Inflammatory macrophage treated with lipopolysaccharide for 1 hour (primary cell): ENCODE results near the gene SOWAHC.
A peak's percentile ranks its signal among the peaks of the same experiment; 100 is the strongest.
"Not testable (repeated sequence)": the region's sequence is repeated elsewhere in the genome, so short reads cannot be mapped to it uniquely, and the experiment has no call there.

Experiments used
- DNase-seq, 2 donors: peaks; one replicate each; pipeline ENCODE4 v3.0.0-alpha.2; 2020 to 2022

The SOWAHC gene

DNA sequence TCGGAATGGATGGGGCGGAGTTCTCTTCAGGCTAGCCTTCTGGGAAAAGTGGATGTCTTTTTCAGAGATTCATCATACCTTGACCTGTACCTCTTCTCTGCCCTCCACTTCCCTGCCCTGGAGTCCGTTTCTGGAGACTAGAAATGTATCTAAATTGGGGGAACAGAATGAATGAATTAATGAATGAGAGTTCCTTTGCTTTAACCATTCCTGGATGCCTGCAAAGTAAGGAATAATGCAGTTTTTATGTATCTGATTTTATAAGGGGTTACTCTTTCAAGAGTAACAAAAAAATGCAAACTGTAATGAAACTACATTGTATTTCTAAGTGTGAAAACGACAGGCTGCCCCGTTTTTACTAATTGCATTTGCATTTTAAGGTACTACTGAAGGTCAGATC, 2.0 kb downstream of the SOWAHC start:
- no peak for DNase-seq

GRCh38 chr2:109619032-109619615, 5.0 kb downstream of the SOWAHC start:
- DNase-seq: no peak

DNA sequence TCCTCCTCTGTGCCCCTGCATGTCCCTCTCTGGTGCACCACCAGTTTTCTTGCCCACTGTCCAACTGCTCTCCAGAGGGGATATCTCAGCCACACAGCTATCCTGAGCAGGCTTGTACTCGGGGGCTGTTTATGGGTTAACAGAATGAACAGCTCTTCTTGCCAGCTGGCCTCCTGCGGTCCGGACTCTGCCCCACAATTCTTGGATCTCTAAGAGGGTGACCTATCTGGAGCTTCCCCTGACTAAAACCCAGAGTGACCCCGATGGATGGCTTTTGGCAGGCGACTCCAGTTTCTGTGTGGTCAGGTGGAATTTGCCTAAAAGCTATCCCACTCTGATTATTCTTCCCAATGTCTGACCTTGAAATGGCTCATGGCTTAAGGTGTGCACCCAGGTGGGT, 9.1 kb downstream of the SOWAHC start:
- DNase-seq: no peak

DNA sequence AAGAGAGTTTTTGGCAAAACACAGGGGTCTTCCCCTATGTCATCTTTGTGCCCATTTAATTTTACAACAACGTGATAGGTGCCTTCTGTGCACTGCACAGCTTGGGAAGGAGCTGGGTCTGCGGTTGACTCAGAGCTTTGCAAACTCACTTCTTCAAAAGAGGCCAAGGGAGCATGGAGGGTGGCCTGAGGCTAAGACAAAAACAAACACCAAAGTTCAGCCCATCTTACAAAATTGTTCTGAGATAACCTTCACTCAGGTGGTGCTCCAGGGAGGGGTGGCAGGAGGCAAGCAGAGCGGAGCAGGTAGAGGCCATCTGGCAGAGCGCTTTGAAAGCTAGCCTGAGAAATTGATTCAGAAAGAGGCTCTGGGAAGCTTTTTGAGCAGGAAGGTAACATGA, 9.8 kb downstream of the SOWAHC start:
- no peak for DNase-seq

DNA sequence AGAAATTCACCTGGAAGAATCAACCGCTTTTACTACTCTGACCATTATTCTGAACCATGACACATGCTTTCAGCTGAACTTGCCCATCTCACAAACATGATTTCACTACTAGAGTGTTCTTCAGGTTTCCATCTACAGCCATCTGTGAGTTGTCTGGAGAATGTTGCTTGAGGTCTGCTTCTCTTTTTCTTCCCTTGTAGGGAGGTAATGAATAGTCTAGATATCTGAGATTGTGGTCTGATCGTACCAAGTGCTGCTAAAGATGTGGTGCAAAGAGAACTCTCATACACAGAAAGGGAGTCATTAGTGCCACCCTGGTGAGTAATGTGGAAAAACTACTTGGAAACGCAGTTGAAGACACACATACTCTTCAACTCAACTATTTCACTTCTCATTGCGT, 10.2 kb downstream of the SOWAHC start:
- no peak for DNase-seq

GRCh38 chr2:109628321-109628720, 14.2 kb downstream of the SOWAHC start:
- DNase-seq: not testable (repeated sequence)

- DNase-seq: peak in 1 of 2 donors; percentile 29
These were observed 15.7 kb downstream of the SOWAHC start for GRCh38 chr2:109629867-109630266.

- no peak for DNase-seq
These were observed 16.6 kb downstream of the SOWAHC start for GRCh38 chr2:109630441-109631430.

- no peak for DNase-seq
These were observed 17.6 kb downstream of the SOWAHC start for GRCh38 chr2:109631741-109632140.

DNA sequence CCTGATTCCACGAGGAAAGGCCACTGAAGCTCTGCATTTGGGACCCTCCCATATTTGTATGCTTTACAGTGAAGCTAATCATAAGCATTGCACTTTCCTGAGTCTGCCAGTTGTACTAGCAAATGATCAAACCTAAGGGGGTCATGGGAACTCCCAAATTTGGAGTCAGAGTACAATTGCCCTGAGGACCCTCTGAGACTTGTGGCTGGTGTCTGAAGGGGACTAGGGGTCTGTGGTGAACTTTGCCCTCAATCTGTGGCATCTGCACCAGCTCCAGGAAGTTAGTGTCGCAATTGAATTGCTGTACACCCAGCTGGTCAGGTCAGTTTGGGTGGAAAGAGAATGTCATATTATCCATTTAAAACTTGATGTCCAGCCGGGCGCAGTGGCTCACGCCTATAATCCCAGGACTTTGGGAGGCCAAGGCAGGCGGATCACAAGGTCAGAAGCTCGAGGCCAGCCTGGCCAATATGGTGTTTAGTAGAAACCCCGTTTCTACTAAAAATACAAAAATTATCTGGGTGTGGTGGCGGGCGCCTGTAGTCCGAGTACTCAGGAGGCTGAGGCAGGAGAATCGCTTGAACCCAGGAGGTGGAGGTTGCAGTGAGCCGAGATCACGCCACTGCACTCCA, 18.1 kb downstream of the SOWAHC start:
- DNase-seq: no peak

DNA sequence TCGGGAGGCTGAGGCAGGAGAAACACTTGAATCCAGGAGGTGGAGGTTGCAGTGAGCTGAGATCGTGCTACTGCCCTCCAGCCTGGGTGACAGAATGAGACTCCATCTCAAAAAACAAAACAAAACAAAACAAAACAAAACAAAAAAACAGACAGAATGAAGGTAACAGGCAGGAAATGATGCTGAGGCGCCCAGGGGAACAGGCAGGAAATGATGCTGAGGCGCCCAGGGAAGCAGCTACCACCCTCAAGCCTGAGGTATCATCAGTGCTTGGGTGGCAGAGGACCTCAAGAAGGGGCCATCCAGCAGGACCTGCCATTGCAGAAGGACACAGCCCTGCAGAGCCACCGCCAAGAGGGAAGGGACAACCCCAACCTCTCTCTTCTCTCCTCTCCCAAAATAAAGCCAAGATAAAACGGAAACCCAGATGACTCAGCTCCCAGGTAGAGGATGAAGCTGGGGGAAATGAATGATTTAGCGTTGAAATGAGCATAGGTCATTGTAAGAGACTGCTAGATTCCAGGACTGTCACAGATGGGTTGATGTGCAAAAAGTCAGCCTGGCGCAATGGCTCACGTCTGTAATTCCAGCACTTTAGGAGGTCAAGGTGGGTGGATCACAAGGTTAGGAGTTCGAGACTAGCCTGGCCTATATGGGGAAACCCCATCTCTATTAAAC, 19.3 kb downstream of the SOWAHC start:
- no peak for DNase-seq

DNA sequence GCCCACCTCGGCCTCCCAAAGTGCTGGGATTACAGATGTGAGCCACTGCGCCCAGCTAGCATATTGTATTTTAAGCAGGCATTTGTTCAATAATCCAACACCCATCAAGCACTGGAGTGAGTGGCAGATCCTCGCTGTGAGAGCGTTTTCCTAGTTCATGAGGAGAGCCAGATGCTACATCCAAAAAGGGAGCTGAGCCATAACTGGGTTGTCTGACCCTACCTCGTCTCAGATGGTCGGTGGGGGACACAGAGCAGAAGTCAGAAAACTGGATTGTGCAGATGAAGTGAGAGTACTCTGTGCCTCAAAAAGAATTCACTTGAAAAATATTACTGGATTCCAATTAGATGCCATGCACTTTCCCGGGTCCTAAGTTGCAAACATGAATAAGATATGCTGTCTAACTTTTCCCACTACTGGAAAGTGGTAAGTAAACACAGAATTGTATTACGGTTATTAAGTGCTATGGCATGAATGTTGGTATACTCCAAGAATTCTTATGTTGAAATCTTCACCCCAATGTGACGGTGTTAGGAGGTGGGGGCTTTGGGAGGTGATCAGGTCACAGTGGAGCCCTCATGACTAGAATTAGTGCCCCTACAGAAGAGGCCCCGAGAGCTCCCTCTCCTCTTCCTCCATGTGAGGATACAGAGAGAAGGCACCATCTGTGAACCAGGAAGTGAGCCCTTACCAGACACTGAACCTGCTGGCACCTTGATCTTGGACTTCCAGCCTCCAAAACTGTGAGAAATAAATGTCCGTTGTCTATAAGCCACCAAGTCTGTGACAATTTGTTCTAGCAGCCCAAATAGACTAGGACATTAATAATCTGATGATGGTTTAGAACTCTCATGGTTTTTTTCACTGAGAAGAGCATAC, 21.5 kb downstream of the SOWAHC start:
- DNase-seq: no peak

DNA sequence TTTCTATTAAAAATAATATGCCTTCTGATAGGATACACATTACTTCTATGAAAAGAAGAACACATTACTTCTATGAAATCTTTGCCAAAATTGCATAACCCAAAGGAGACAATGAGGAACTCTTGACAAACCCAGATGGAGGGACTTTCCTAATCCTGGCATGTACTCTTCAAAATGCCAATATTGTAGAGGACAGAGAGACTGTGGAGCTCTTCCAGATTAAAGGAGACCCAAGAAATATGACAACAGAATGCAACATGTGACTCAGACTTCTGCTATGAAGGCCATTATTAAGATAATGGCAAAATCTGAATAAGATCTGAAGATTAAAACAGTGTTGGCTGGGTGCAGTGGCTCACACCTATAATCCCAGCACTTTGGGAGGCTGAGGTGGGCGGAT, 22.2 kb downstream of the SOWAHC start:
- peak; percentile 95 to 96 for DNase-seq

GRCh38 chr2:109637749-109638570, 23.8 kb downstream of the SOWAHC start:
- DNase-seq: peak; percentile 75 to 81

DNA sequence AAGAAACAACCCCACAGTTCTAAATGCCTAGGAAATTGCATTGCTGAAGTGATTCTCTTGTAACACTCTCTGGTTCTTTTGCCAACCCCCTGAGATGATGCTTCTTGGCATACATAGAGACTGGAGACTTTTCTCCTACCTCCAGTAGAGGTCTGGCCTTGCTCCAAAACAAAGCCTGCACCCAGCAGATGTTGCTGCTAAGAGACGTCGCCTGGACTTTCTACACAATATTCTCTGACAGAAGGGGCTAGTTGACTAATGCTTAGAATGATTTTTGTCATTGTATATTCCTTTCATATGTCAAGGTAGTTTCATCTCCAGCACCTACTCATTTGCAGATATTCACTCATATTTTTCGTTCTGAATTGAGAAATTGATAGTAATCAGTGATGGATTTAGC, 24.6 kb downstream of the SOWAHC start:
- DNase-seq: no peak

- not testable (repeated sequence) for DNase-seq
These were observed 25.8 kb downstream of the SOWAHC start for GRCh38 chr2:109640000-109640399.

- peak; percentile 34 to 36 for DNase-seq
These were observed 30.6 kb downstream of the SOWAHC start for GRCh38 chr2:109644571-109645275.

- no peak for DNase-seq
These were observed 31.4 kb downstream of the SOWAHC start for GRCh38 chr2:109645412-109646184.

- DNase-seq: no peak
These were observed 32.8 kb downstream of the SOWAHC start for GRCh38 chr2:109646961-109647360.

GRCh38 chr2:109647636-109648035, 33.5 kb downstream of the SOWAHC start:
- no peak for DNase-seq
